H9 (cell line): ENCODE measurements around the gene LOXHD1. TPM values are rescaled to one million over a fixed set of nuclear protein-coding genes. Genes with fewer than 3 reads are reported as not detected.

Experiments used
- DNase-seq: peaks from one replicate; pipeline ENCODE4 v3.0.0-alpha.2; 2017
- H2AFZ ChIP-seq: one replicate; pipeline ENCODE4 v1.6.1; 2013; ENCODE audit warnings: mild to moderate bottlenecking, low read length, control low read depth, moderate library complexity
- H2AK5ac ChIP-seq: 2 replicates; pipeline ENCODE4 v1.6.1; 2013; ENCODE audit warnings: low read length, control low read depth, mixed read lengths; ENCODE audit not compliant: insufficient read length
- H2BK120ac ChIP-seq: one replicate; pipeline ENCODE4 v1.6.1; 2013; ENCODE audit warnings: low read depth, mild to moderate bottlenecking, low read length, control low read depth, inconsistent platforms; ENCODE audit not compliant: poor library complexity, severe bottlenecking
- H2BK12ac ChIP-seq: 2 replicates; pipeline ENCODE4 v1.6.1; 2013; ENCODE audit warnings: low read length, control low read depth, mixed read lengths, low read depth; ENCODE audit not compliant: insufficient read length
- H2BK15ac ChIP-seq: 2 replicates; pipeline ENCODE4 v1.6.1; 2013; ENCODE audit warnings: low read depth, low read length, control low read depth
- H2BK20ac ChIP-seq: one replicate; pipeline ENCODE4 v1.6.1; 2013; ENCODE audit warnings: low read depth, mild to moderate bottlenecking, low read length, control low read depth, inconsistent platforms; ENCODE audit not compliant: poor library complexity, severe bottlenecking
- H2BK5ac ChIP-seq: 2 replicates; pipeline ENCODE4 v1.6.1; 2013; ENCODE audit warnings: low read length, control low read depth, mixed read lengths; ENCODE audit not compliant: insufficient read length
- H3K14ac ChIP-seq: 2 replicates; pipeline ENCODE4 v1.6.1; 2013; ENCODE audit warnings: low read length, control low read depth; ENCODE audit not compliant: insufficient read depth
- H3K18ac ChIP-seq: 2 replicates; pipeline ENCODE4 v1.6.1; 2013; ENCODE audit warnings: low read depth, mild to moderate bottlenecking, mixed read lengths, low read length, control low read depth; ENCODE audit not compliant: insufficient read length
- H3K23ac ChIP-seq: 2 replicates; pipeline ENCODE4 v1.6.1; 2013; ENCODE audit warnings: low read length, control low read depth, mixed read lengths, low read depth; ENCODE audit not compliant: insufficient read length
- H3K23me2 ChIP-seq: 2 replicates; pipeline ENCODE4 v1.6.1; 2013; ENCODE audit warnings: low read depth, mild to moderate bottlenecking, mixed read lengths, low read length, control low read depth; ENCODE audit not compliant: insufficient read length, poor library complexity, severe bottlenecking
- H3K27ac ChIP-seq: 2 replicates; pipeline ENCODE4 v1.5.1; 2013; ENCODE audit warnings: low read length, control low read depth, mixed read lengths, low read depth; ENCODE audit not compliant: insufficient read length
- H3K27me3 ChIP-seq: 2 replicates; pipeline ENCODE4 v1.6.1; 2013; ENCODE audit warnings: low read length, control low read depth, inconsistent platforms; ENCODE audit not compliant: insufficient read depth
- H3K4ac ChIP-seq: 2 replicates; pipeline ENCODE4 v1.6.1; 2013; ENCODE audit warnings: low read depth, mild to moderate bottlenecking, control low read depth, inconsistent platforms, low read length, moderate library complexity
- H3K4me1 ChIP-seq: 2 replicates; pipeline ENCODE4 v1.6.1; 2013; ENCODE audit warnings: low read length, control low read depth, inconsistent platforms; ENCODE audit not compliant: insufficient read depth
- H3K4me2 ChIP-seq: 2 replicates; pipeline ENCODE4 v1.6.1; 2013; ENCODE audit warnings: low read length, control low read depth, mixed read lengths; ENCODE audit not compliant: insufficient read length, insufficient read depth
- H3K56ac ChIP-seq: 2 replicates; pipeline ENCODE4 v1.6.1; 2013; ENCODE audit warnings: low read depth, mild to moderate bottlenecking, mixed read lengths, low read length, control low read depth; ENCODE audit not compliant: insufficient read length
- H3K79me1 ChIP-seq: 2 replicates; pipeline ENCODE4 v1.6.1; 2013; ENCODE audit warnings: low read depth, mild to moderate bottlenecking, moderate library complexity, low read length, control low read depth, inconsistent platforms; ENCODE audit not compliant: insufficient read depth, poor library complexity, severe bottlenecking
- H3K79me2 ChIP-seq: 2 replicates; pipeline ENCODE4 v1.6.1; 2013; ENCODE audit warnings: low read length, control low read depth, inconsistent platforms; ENCODE audit not compliant: insufficient read depth
- H3K9ac ChIP-seq: 2 replicates; pipeline ENCODE4 v1.6.1; 2013; ENCODE audit warnings: low read length, control low read depth, mixed read lengths; ENCODE audit not compliant: insufficient read length; ENCODE audit errors: extremely low read depth
- H3K9me3 ChIP-seq: one replicate; pipeline ENCODE4 v1.6.1; 2013; ENCODE audit warnings: low read depth, low read length, inconsistent platforms; ENCODE audit not compliant: control insufficient read depth
- H3T11ph ChIP-seq: one replicate; pipeline ENCODE4 v1.6.1; 2013; ENCODE audit warnings: mild to moderate bottlenecking, low read length, control low read depth, inconsistent platforms
- H4K20me1 ChIP-seq: one replicate; pipeline ENCODE4 v1.6.1; 2013; ENCODE audit not compliant: control insufficient read depth, insufficient read length, insufficient read depth
- H4K5ac ChIP-seq: 2 replicates; pipeline ENCODE4 v1.6.1; 2013; ENCODE audit warnings: low read depth, mild to moderate bottlenecking, mixed read lengths, low read length, control low read depth; ENCODE audit not compliant: insufficient read length
- H4K8ac ChIP-seq: replicated peaks from 2 replicates; pipeline ENCODE4 v1.6.1; 2013; ENCODE audit warnings: low read length, control low read depth, mixed read lengths, low read depth; ENCODE audit not compliant: insufficient read length
- H4K91ac ChIP-seq: 2 replicates; pipeline ENCODE4 v1.6.1; 2013; ENCODE audit warnings: low read depth, mild to moderate bottlenecking, moderate library complexity, mixed read lengths, low read length, control low read depth; ENCODE audit not compliant: insufficient read length
- H3K27ac Mint-ChIP-seq, 3 experiments: 2 replicates in 2 of 3; 3 replicates in 1 of 3; pipeline ENCODE4 v1.8.0; 2020 to 2021; ENCODE audit warnings: mixed read lengths in 3 of 3, mild to moderate bottlenecking in 1 of 3, moderate library complexity in 1 of 3
- H3K27me3 Mint-ChIP-seq: 2 replicates; pipeline ENCODE4 v1.8.0; 2021; ENCODE audit warnings: low read depth, mild to moderate bottlenecking, moderate library complexity, mixed read lengths
- H3K36me3 Mint-ChIP-seq, 3 experiments: 2 replicates in 2 of 3; 3 replicates in 1 of 3; pipeline ENCODE4 v1.8.0; 2020 to 2021; ENCODE audit warnings: low read depth in 3 of 3, mixed read lengths in 3 of 3; ENCODE audit not compliant: insufficient read depth in 1 of 3
- H3K4me1 Mint-ChIP-seq, 2 experiments: 2 replicates each; pipeline ENCODE4 v1.8.0; 2020; ENCODE audit warnings: mixed read lengths in 2 of 2
- H3K4me3 Mint-ChIP-seq, 2 experiments: 2 replicates in 1 of 2; 3 replicates in 1 of 2; pipeline ENCODE4 v1.8.0; 2020 to 2021; ENCODE audit warnings: mild to moderate bottlenecking in 2 of 2, mixed read lengths in 2 of 2, moderate library complexity in 1 of 2
- H3K9me3 Mint-ChIP-seq, 2 experiments: 2 replicates in 1 of 2; 3 replicates in 1 of 2; pipeline ENCODE4 v1.8.0; 2020; ENCODE audit warnings: mild to moderate bottlenecking in 2 of 2, mixed read lengths in 2 of 2, moderate library complexity in 1 of 2
- WGBS: extraction: QIAGEN DNeasy Blood & Tissue Kit; methylation state at CpG from one replicate; pipeline ENCODE4 v1.1.7; 2013; ENCODE audit warnings: missing lambda C conversion rate, low lambda C conversion rate, mixed read lengths; ENCODE audit not compliant: insufficient read length; ENCODE audit errors: extremely low coverage; 5-methylcytosine and 5-hydroxymethylcytosine counted together
- total RNA-seq: library from RNA; stranded (reverse); gene quantifications from 2 replicates; pipeline ENCODE4 v1.2.1, GENCODE V29; 2021
- TF ChIP-seq, protein P1 (sequence below): fragments of 200-600 bp; sonication (generic); conservative IDR thresholded peaks from 3 replicates; pipeline ENCODE4 v1.8.0; 2021; ENCODE audit warnings: antibody characterized with exemption, mild to moderate bottlenecking

LOXHD1 gene
- total RNA-seq, 1 experiment from 2014 or later, result 0.07 TPM

DNA sequence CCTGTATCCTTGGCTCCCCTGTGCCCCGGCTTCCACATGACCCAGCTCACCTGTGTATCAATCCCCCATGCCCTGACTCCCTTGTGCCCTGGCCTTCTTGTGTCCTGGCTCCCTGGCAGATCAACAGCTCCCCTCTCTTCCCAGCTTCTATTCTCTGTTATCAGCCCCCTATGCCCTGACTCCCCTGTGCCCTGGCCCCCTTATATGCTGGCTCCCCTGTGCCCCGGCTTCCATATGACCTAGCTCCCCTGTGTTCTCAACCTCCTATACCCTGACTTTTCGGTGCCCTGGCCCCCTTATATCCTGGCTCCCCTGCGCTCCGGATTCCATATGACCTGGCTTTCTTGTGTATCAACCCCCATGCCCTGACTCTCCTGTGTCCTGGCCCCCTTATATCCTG lies 209.2 kb downstream of the LOXHD1 start:
- Histone ChIP-seq H3K4ac (no peak overlapping the region), H3K18ac (no peak overlapping the region), H4K5ac (no peak overlapping the region), H2BK12ac (no peak overlapping the region), H3K23ac (no peak overlapping the region), H3K4me2 (no peak overlapping the region), H4K91ac (no peak overlapping the region), H3K79me1 (no peaks in the 10 kb centered on the region), H2AK5ac (no peak overlapping the region), H4K8ac (no peak overlapping the region), H2BK120ac (no peak overlapping the region), H3K56ac (no peak overlapping the region), H3K4me1 (peaks cover 7% of the 10 kb centered on the region; the same call in 1 of the 2 replicates), H2BK15ac (no peak overlapping the region), H4K20me1 (no peaks in the 10 kb centered on the region), H3K79me2 (no peaks in the 10 kb centered on the region), H3K14ac (no peak overlapping the region), H3T11ph (no peak overlapping the region), H3K9me3 (peaks cover 11% of the 10 kb centered on the region), H3K9ac (no peak overlapping the region), H2BK5ac (no peak overlapping the region), H2BK20ac (no peak overlapping the region), H3K27me3 (no peaks in the 10 kb centered on the region), H2AFZ (no peak overlapping the region), H3K27ac (no peak overlapping the region), H3K23me2 (no peaks in the 10 kb centered on the region)
- Mint-ChIP-seq H3K4me3 (no peak overlapping the region), H3K27me3 (peaks cover 11% of the 10 kb centered on the region), H3K4me1 (peaks cover 35% of the 10 kb centered on the region in 2 experiments), H3K36me3 (no peaks in the 10 kb centered on the region; a peak in 1 of 7 replicates), H3K27ac (no peak overlapping the region), H3K9me3 (no peaks in the 10 kb centered on the region)
- TF ChIP-seq, protein P1, sequence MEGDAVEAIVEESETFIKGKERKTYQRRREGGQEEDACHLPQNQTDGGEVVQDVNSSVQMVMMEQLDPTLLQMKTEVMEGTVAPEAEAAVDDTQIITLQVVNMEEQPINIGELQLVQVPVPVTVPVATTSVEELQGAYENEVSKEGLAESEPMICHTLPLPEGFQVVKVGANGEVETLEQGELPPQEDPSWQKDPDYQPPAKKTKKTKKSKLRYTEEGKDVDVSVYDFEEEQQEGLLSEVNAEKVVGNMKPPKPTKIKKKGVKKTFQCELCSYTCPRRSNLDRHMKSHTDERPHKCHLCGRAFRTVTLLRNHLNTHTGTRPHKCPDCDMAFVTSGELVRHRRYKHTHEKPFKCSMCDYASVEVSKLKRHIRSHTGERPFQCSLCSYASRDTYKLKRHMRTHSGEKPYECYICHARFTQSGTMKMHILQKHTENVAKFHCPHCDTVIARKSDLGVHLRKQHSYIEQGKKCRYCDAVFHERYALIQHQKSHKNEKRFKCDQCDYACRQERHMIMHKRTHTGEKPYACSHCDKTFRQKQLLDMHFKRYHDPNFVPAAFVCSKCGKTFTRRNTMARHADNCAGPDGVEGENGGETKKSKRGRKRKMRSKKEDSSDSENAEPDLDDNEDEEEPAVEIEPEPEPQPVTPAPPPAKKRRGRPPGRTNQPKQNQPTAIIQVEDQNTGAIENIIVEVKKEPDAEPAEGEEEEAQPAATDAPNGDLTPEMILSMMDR, result no peak
- no CpG with 5 or more reads among the region's 5 CpGs for WGBS
- no peak for DNase-seq
